GM12878 (cell line): ENCODE data around the gene ZNF317. TPM values are rescaled to one million over a fixed set of nuclear protein-coding genes. Genes with fewer than 3 reads are reported as not detected.

Experiments used
- ATAC-seq: fragments of 200-7000 bp; cut with Tn5 transposase; 3 replicates; pipeline ENCODE4 v1.9.1; 2020; ENCODE audit warnings: mild to moderate bottlenecking, moderate library complexity
- BruUV-seq: library from RNA; stranded (reverse); fragments of 400-500 nt; replicated peaks from 2 replicates; lab custom pipeline; 2021; lab: Mats Ljungman, UMichigan
- CTCF ChIA-PET: fragments of 300-600 bp; sonication (Branson Sonifier 250); formaldehyde crosslinking; extraction: SDS; loops from one replicate; lab custom pipeline; 2021; ENCODE audit warnings: inconsistent platforms; lab: Yijun Ruan, JAX
- POLR2A ChIA-PET: fragments of 350-600 bp; formaldehyde crosslinking; extraction: SDS; loops from one replicate; lab custom pipeline; 2021; ENCODE audit warnings: inconsistent platforms; lab: Charles Lee
- RAD21 ChIA-PET: fragments of 300-600 bp; sonication (Branson Sonifier 250); formaldehyde crosslinking; loops from one replicate; lab custom pipeline; 2023; ENCODE audit warnings: antibody characterized with exemption; ENCODE audit not compliant: unreplicated experiment; lab: Charles Lee
- SMC1A ChIA-PET: fragments of 300-600 bp; sonication (Branson Sonifier 250); formaldehyde crosslinking; loops from one replicate; lab custom pipeline; 2023; ENCODE audit not compliant: unreplicated experiment, uncharacterized antibody; lab: Charles Lee
- DNase-seq: peaks from one replicate; pipeline ENCODE4 v3.0.0-alpha.2; 2011; ENCODE audit warnings: low read depth, low spot score
- FAIRE-seq: peaks from 3 replicates; lab custom pipeline; 2011; peaks lifted over from hg19 to GRCh38; lab: Jason Lieb, UNC
- H2AFZ ChIP-seq: 2 replicates; pipeline ENCODE4 v1.6.0; 2011; ENCODE audit warnings: low read depth, low read length, control low read depth; ENCODE audit not compliant: control insufficient read depth
- H3K27ac ChIP-seq: 2 replicates; pipeline ENCODE4 v1.5.1; 2011; ENCODE audit warnings: control low read depth; ENCODE audit not compliant: control insufficient read depth, insufficient read depth
- H3K27me3 ChIP-seq, 2 experiments: replicated peaks in 1 of 2; 2 replicates each; pipeline versions ENCODE4 v1.6.0 to v1.6.1; 2011; ENCODE audit warnings: low read length in 1 of 2; ENCODE audit not compliant: control insufficient read depth in 2 of 2, insufficient read depth in 2 of 2
- H3K36me3 ChIP-seq, 2 experiments: 2 replicates each; pipeline ENCODE4 v1.5.1; 2011; ENCODE audit warnings: low read length in 1 of 2; ENCODE audit not compliant: control insufficient read depth in 2 of 2, insufficient read depth in 2 of 2
- H3K4me1 ChIP-seq: 2 replicates; pipeline ENCODE4 v1.6.1; 2011; ENCODE audit warnings: mild to moderate bottlenecking, low read length, moderate library complexity, mixed read lengths; ENCODE audit not compliant: control insufficient read depth, insufficient read depth
- H3K4me2 ChIP-seq: 2 replicates; pipeline ENCODE4 v1.6.0; 2011; ENCODE audit warnings: control low read depth; ENCODE audit not compliant: control insufficient read depth, insufficient read depth
- H3K4me3 ChIP-seq: fragments of 200-600 bp; sonication (generic); 2 replicates; pipeline ENCODE4 v1.5.1; 2016
- H3K79me2 ChIP-seq: 2 replicates; pipeline ENCODE4 v1.6.0; 2011; ENCODE audit warnings: low read length; ENCODE audit not compliant: control insufficient read depth, insufficient read depth
- H3K9ac ChIP-seq: 2 replicates; pipeline ENCODE4 v1.8.0; 2011; ENCODE audit warnings: low read length, control low read depth, mixed read lengths; ENCODE audit not compliant: control insufficient read depth, insufficient read depth
- H3K9me3 ChIP-seq: replicated peaks from 3 replicates; pipeline ENCODE4 v1.5.1; 2011; ENCODE audit warnings: mild to moderate bottlenecking, low read length; ENCODE audit not compliant: control insufficient read depth, insufficient read depth
- H4K20me1 ChIP-seq: 2 replicates; pipeline ENCODE4 v1.6.0; 2011; ENCODE audit not compliant: control insufficient read depth, insufficient read depth
- ATF2 ChIP-seq: IDR thresholded peaks from 2 replicates; pipeline ENCODE4 v1.6.1; 2012; ENCODE audit warnings: low read length, inconsistent platforms
- ATF7 ChIP-seq: fragments of 450-650 bp; IDR thresholded peaks from 2 replicates; pipeline ENCODE4 v1.6.1; 2016; ENCODE audit warnings: low read depth, mild to moderate bottlenecking
- CBX5 ChIP-seq: sonication (generic); IDR thresholded peaks from 2 replicates; pipeline ENCODE4 v1.6.1; 2016; ENCODE audit warnings: low read depth, moderate library complexity, mild to moderate bottlenecking, inconsistent platforms
- EED ChIP-seq: sonication (generic); IDR thresholded peaks from 2 replicates; pipeline ENCODE4 v1.6.1; 2016; ENCODE audit warnings: antibody characterized with exemption, low read depth
- EP300 ChIP-seq, 2 experiments: fragments of 150-350 bp in 1 of 2; IDR thresholded peaks; 2 replicates each; pipeline ENCODE4 v1.6.1; 2011 to 2012; ENCODE audit warnings: low read depth in 2 of 2, low read length in 2 of 2, borderline replicate concordance in 1 of 2, improper control_type of control experiment in 1 of 2, inconsistent platforms in 1 of 2; ENCODE audit not compliant: control insufficient read depth in 1 of 2
- FOXK2 ChIP-seq: fragments of 450-650 bp; IDR thresholded peaks from 2 replicates; pipeline ENCODE4 v1.6.1; 2017; ENCODE audit warnings: mild to moderate bottlenecking, moderate library complexity
- FOXM1 ChIP-seq: IDR thresholded peaks from 2 replicates; pipeline ENCODE4 v1.6.1; 2012; ENCODE audit warnings: low read depth, mild to moderate bottlenecking, inconsistent platforms, low read length, moderate library complexity
- KLF5 ChIP-seq: fragments of 450-650 bp; IDR thresholded peaks from 2 replicates; pipeline ENCODE4 v1.6.1; 2014; ENCODE audit warnings: mild to moderate bottlenecking; ENCODE audit not compliant: partially characterized antibody
- LARP7 ChIP-seq: fragments of 450-650 bp; IDR thresholded peaks from 2 replicates; pipeline ENCODE4 v1.6.1; 2017; ENCODE audit warnings: mild to moderate bottlenecking
- MYB ChIP-seq: fragments of 150-350 bp; IDR thresholded peaks from 2 replicates; pipeline ENCODE4 v1.6.1; 2014; ENCODE audit warnings: mild to moderate bottlenecking, low read depth, low read length, borderline replicate concordance
- NRF1 ChIP-seq: conservative IDR thresholded peaks from 2 replicates; pipeline ENCODE4 v1.6.1; 2011; ENCODE audit warnings: mild to moderate bottlenecking, low read depth, low read length, improper control_type of control experiment
- RELA ChIP-seq: fragments of 450-650 bp; IDR thresholded peaks from 2 replicates; pipeline ENCODE4 v1.8.0; 2014; ENCODE audit warnings: borderline replicate concordance; ENCODE audit not compliant: partially characterized antibody
- WGBS: methylation state at CpG from one replicate; pipeline ENCODE4 v1.1.6; 2016; ENCODE audit warnings: low lambda C conversion rate; ENCODE audit not compliant: insufficient replicate concordance, insufficient coverage; ENCODE audit errors: missing lambda C conversion rate; 5-methylcytosine and 5-hydroxymethylcytosine counted together
- in situ Hi-C: fragments of 300-500 bp; cut with MboI; formaldehyde crosslinking; loops from 9 replicates; pipeline ENCODE4 v1.14.3; 2018; ENCODE audit warnings: mixed read lengths
- intact Hi-C: fragments of 100-400 bp; cut with micrococcal nuclease; formaldehyde crosslinking; loops from one replicate; pipeline ENCODE4 v1.14.2; 2022; ENCODE audit not compliant: unreplicated experiment
- polyA plus RNA-seq, 11 experiments: library from polyadenylated mRNA; depleted of rRNA in 4 of 11; unstranded in 6 of 11; stranded (reverse) in 5 of 11; fragments of >200 nt; fragmentation: Nextera tagmentation in 4 of 11; fragmentation: Illumina TruSeq in 1 of 11; extraction: Ambion mirVana in 4 of 11; extraction: Trizol in 1 of 11; gene quantifications; 1 replicate in 1 of 11; 2 replicates in 10 of 11; pipeline versions ENCODE4 v1.2.1 to v1.2.3, GENCODE V29; 2011 to 2016; ENCODE audit warnings: inconsistent platforms in 2 of 11, missing spikeins in 2 of 11, low read depth in 1 of 11
- total RNA-seq, 4 experiments: library from RNA; depleted of rRNA in 3 of 4; stranded (reverse); fragments of >200 nt in 3 of 4; fragmentation: Illumina TruSeq in 1 of 4; extraction: Trizol in 1 of 4; gene quantifications; 2 replicates each; pipeline versions ENCODE4 v1.2.1 to v1.2.3, GENCODE V29; 2013 to 2021

Gene ZNF317
- total and polyA plus RNA-seq, 10 of the 15 experiments (the other 5 are each of a cell fraction or from before 2014, with no cell fraction given): 22.7 to 39.4 (median 32.6) TPM

GRCh38 chr19:9139609-9140158 is 513 bp upstream of the ZNF317 start:
- ATAC-seq: peak; percentile 7
- peak overlapping the region; percentile 100 for H2AFZ ChIP-seq
- POLR2A ChIA-PET: no interaction called here
- intact Hi-C loops: loop anchor here (10.0 kb wide), 1 partner anchor 165 kb away; the partner anchor contains the start of gene ZNF699
- TF ChIP-seq ATF7: peak; percentile 93
- TF ChIP-seq FOXK2: no peak
- H3K4me2 ChIP-seq: peak overlapping the region; percentile 99
- no peaks in the 10 kb centered on the region for H3K4me1 ChIP-seq
- peak; percentile 41 for FAIRE-seq
- in situ Hi-C loops: loop anchor here (5.0 to 25.0 kb wide), 4 partner anchors 485 to 1098 kb away; partner anchors contain the start of genes S1PR2 and ZNF561
- H3K27me3 ChIP-seq: no peaks in the 10 kb centered on the region
- RAD21 ChIA-PET: no interaction called here
- peaks cover 35% of the 10 kb centered on the region for H3K79me2 ChIP-seq
- H3K9ac ChIP-seq: peak overlapping the region; percentile 99
- SMC1A ChIA-PET: no interaction called here
- BruUV-seq: TSS peak; percentile 79
- no peak for DNase-seq
- peak overlapping the region; percentile 97 for H3K4me3 ChIP-seq
- H3K27ac ChIP-seq: peak overlapping the region; percentile 94; the same call in 1 of the 2 replicates
- 33% methylated on average over 8 of the region's 8 CpGs for WGBS
- no peaks in the 10 kb centered on the region for H4K20me1 ChIP-seq
- peaks cover 5% of the 10 kb centered on the region for H3K9me3 ChIP-seq
- no peaks in the 10 kb centered on the region; a peak in 1 of 4 replicates for H3K36me3 ChIP-seq
- CTCF ChIA-PET: no interaction called here

- peaks cover 35% of the 10 kb centered on the region for H3K9me3 ChIP-seq
- H2AFZ ChIP-seq: no peak overlapping the region
- intact Hi-C loops (no loop called here), in situ Hi-C loops (loop anchor here (25.0 kb wide), 1 partner anchor 1092 kb away; the partner anchor contains the start of gene S1PR2)
- H3K4me1 ChIP-seq: no peaks in the 10 kb centered on the region
- CTCF ChIA-PET: no interaction called here
- no peak for TF ChIP-seq MYB
- peak; percentile 64 for TF ChIP-seq KLF5
- TF ChIP-seq ATF2: no peak
- peak; percentile 78; the same call in 1 of the 2 replicates for TF ChIP-seq CBX5
- TF ChIP-seq EP300 (IDR thresholded peaks at IDR 0.05; ENCODE audit: borderline replicate concordance in 1 of 2, control insufficient read depth in 1 of 2, low read depth in 2 of 2, low read length in 2 of 2): no peak
- no peak for TF ChIP-seq EED
- TF ChIP-seq NRF1: no peak
- TF ChIP-seq FOXM1: no peak
- no peak for TF ChIP-seq LARP7
- TF ChIP-seq RELA: no peak
- no peaks in the 10 kb centered on the region for H3K27me3 ChIP-seq
- no TSS peak for BruUV-seq
- peaks cover 62% of the 10 kb centered on the region for H3K79me2 ChIP-seq
- no peak overlapping the region for H3K9ac ChIP-seq
- peaks cover 7 to 17% of the 10 kb centered on the region in 2 experiments for H3K36me3 ChIP-seq
- RAD21 ChIA-PET: no interaction called here
- H4K20me1 ChIP-seq: 0 out of 2 replicates have a peak, but pooled peaks cover 2% of the 10 kb centered on the region
- 100% methylated on average over 5 of the region's 5 CpGs for WGBS
- H3K27ac ChIP-seq: no peak overlapping the region
- no peak overlapping the region for H3K4me2 ChIP-seq
- POLR2A ChIA-PET: no interaction called here
- no peak for FAIRE-seq
- H3K4me3 ChIP-seq: no peak overlapping the region
- no peak for ATAC-seq
- SMC1A ChIA-PET: no interaction called here
- no peak for DNase-seq
Measured at GRCh38 chr19:9144920-9145319, 4.7 kb downstream of the ZNF317 start.
